ENCODE data around the gene RPP25. TPM values are rescaled to one million over a fixed set of nuclear protein-coding genes. Genes with fewer than 3 reads are reported as not detected.
"Not testable (repeated sequence)": the region's sequence is repeated elsewhere in the genome, so short reads cannot be mapped to it uniquely, and the experiment has no call there.

The RPP25 gene
- total RNA-seq, 4 donors from 2014 or later = 7.4 to 15.3 (median 9.5) TPM

DNA sequence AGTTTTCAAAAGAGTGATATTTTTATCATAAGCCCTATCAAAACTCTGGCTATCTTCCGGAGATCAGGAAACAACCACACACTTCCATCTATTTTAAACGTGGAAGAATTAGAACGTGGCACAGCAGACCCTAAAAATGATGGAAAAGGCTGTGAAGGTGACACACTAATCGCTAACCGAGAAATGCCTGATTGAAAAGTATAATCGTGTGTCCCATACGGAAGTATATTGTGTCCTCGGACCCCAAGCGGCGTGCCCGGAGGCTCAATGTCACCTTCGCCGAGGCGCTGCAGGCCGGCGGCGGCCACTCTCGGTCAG lies 19.3 kb downstream of the RPP25 start:
- DNase-seq = no peak
- Histone ChIP-seq H3K27me3 (no peaks in the 10 kb centered on the region), H3K4me1 (peaks cover 0 to 48% (median 4%) of the 10 kb centered on the region in 4 donors), H3K27ac (peak overlapping the region; percentile 84 to 99 (median 97)), H3K36me3 (no peaks in the 10 kb centered on the region), H3K9me3 (no peaks in the 10 kb centered on the region), H3K4me3 (peak overlapping the region; percentile 63 to 99 (median 78))
- TF ChIP-seq, protein P1, sequence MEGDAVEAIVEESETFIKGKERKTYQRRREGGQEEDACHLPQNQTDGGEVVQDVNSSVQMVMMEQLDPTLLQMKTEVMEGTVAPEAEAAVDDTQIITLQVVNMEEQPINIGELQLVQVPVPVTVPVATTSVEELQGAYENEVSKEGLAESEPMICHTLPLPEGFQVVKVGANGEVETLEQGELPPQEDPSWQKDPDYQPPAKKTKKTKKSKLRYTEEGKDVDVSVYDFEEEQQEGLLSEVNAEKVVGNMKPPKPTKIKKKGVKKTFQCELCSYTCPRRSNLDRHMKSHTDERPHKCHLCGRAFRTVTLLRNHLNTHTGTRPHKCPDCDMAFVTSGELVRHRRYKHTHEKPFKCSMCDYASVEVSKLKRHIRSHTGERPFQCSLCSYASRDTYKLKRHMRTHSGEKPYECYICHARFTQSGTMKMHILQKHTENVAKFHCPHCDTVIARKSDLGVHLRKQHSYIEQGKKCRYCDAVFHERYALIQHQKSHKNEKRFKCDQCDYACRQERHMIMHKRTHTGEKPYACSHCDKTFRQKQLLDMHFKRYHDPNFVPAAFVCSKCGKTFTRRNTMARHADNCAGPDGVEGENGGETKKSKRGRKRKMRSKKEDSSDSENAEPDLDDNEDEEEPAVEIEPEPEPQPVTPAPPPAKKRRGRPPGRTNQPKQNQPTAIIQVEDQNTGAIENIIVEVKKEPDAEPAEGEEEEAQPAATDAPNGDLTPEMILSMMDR (IDR thresholded peaks at IDR 0.05) = no peak
- TF ChIP-seq POLR2A (IDR thresholded peaks at IDR 0.05) = no peak

DNA sequence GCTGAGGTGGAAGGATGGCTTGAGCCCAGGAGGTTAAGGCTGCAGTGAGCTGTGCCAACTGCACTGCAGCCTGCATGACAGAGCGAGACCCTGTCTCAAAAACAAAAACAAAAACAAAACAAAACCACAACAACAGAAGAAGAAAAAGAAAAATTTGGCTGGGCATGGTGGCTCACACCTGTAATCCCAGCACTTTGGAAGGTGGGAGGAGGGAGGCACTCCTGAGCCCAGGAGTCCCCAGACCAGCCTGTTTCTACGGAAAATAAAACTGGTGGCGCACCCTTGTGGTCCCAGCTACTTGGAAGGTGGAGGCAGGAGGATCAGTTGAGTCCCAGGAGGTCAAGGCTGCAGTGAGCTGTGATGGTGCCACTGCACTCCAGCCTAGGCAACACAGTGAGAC lies 21.4 kb downstream of the RPP25 start:
- H3K36me3 ChIP-seq = peaks cover 0 to 10% (median 0%) of the 10 kb centered on the region in 3 donors
- not testable (repeated sequence) for DNase-seq, H3K9me3 ChIP-seq, H3K27ac ChIP-seq, H3K27me3 ChIP-seq
- H3K4me1 ChIP-seq = peaks cover 0 to 55% (median 4%) of the 10 kb centered on the region in 4 donors
- peak overlapping the region in 1 of 4 donors; percentile 11 for H3K4me3 ChIP-seq

DNA sequence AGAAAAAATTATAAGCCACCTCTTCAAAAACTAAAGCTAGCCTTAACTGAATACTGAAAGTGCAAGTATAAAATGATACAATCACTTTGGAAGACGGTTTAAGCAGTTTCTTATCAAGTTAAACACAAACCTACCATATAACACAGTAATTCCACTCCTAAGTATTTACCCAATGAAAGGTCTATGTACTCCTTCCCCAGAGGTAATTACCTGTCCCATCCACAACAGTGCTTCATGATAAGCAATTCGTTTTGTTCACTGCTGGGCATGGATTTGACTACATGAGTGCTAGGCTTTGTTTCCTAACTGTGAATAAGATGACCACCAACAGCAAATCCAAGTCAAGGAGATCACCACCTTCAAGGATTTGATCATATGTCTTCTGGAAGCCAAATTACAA lies 23.0 kb downstream of the RPP25 start:
- Histone ChIP-seq H3K9me3 (no peaks in the 10 kb centered on the region), H3K27ac (peak overlapping the region in 1 of 4 donors; percentile 62), H3K4me1 (peaks cover 0 to 53% (median 4%) of the 10 kb centered on the region in 4 donors), H3K27me3 (no peaks in the 10 kb centered on the region), H3K36me3 (peaks cover 0 to 26% (median 0%) of the 10 kb centered on the region in 3 donors), H3K4me3 (peak overlapping the region in 2 of 4 donors; percentile 9 to 11)
- no peak for DNase-seq
- TF ChIP-seq, protein P1 (IDR thresholded peaks at IDR 0.05) = peak in 2 of 6 experiments; percentile 8 to 24
- no peak for TF ChIP-seq POLR2A (IDR thresholded peaks at IDR 0.05)

DNA sequence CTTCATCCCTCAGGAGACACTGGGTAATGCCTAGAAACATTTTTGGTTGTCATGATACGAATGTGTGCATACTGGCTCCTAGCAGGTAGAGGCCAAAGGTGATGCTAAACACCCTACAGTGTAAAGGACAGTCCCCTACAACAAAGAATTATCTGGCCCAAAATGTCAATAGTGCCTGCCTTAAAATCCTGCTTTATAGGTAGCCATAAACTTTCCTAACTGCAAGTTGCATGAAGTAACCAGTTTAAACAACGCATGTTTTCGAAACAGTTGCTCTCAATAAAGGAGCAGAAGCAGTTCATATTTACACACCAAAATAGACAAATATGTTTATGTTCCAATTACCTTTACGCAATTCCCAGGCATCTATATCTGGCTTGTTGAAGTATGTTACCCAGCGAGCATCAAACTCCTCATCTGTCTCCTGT lies 27.8 kb downstream of the RPP25 start:
- H3K36me3 ChIP-seq = peaks cover 0 to 73% (median 0%) of the 10 kb centered on the region in 3 donors
- TF ChIP-seq, protein P1 (IDR thresholded peaks at IDR 0.05) = no peak
- no peak for TF ChIP-seq POLR2A (IDR thresholded peaks at IDR 0.05)
- no peaks in the 10 kb centered on the region for H3K9me3 ChIP-seq
- H3K27me3 ChIP-seq = no peaks in the 10 kb centered on the region
- H3K4me1 ChIP-seq = peaks cover 0 to 21% (median 0%) of the 10 kb centered on the region in 4 donors
- no peak for DNase-seq
- H3K4me3 ChIP-seq = no peak overlapping the region
- H3K27ac ChIP-seq = no peak overlapping the region

DNA sequence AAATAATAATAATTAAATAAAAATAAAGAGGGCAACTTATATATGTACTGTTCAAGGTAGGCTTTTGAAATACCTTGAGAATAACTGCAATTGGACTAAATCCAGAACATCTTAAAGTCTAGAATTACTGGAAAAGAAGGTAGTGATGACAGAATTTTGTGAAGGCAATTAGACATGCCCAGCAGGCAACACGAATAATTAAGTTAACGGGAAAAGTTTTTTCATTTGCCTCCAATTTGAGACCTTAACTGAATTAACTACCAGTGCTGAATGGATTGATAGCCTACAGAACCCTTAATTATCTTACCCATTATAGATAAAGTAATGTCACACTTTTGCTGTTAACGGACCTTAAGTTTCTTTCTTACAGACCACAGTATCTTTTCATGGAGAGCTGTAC lies 32.0 kb downstream of the RPP25 start:
- H3K36me3 ChIP-seq = peaks cover 0 to 99% (median 0%) of the 10 kb centered on the region in 3 donors
- TF ChIP-seq POLR2A (IDR thresholded peaks at IDR 0.05) = no peak
- TF ChIP-seq, protein P1 (IDR thresholded peaks at IDR 0.05) = no peak
- H3K27me3 ChIP-seq = no peaks in the 10 kb centered on the region
- H3K27ac ChIP-seq = no peak overlapping the region
- H3K9me3 ChIP-seq = no peaks in the 10 kb centered on the region
- no peaks in the 10 kb centered on the region for H3K4me1 ChIP-seq
- H3K4me3 ChIP-seq = no peak overlapping the region
- DNase-seq = no peak

DNA sequence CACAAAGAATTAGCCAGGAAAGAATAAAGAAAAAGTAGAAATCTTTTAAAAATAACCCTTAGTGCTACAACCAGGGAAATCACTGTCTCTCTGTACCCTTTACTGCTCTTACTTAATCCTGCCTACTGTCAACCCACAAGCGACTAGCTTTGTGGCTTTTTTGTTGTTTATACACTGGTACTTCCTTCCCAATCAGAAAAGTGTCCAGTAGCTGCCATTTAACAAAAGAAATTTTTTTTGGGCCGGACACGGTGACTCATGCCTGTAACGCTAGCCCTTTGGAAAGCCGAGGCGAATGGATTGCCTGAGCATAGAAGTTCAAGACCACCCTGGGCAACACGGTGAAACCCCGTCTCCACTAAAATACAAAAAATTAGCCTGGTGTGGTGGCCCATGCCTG lies 36.1 kb downstream of the RPP25 start:
- no peak for TF ChIP-seq POLR2A (IDR thresholded peaks at IDR 0.05)
- TF ChIP-seq, protein P1 (IDR thresholded peaks at IDR 0.05) = no peak
- no peak overlapping the region for H3K4me3 ChIP-seq
- H3K9me3 ChIP-seq = no peaks in the 10 kb centered on the region
- no peak for DNase-seq
- H3K27ac ChIP-seq = no peak overlapping the region
- no peaks in the 10 kb centered on the region for H3K27me3 ChIP-seq
- H3K4me1 ChIP-seq = no peaks in the 10 kb centered on the region
- H3K36me3 ChIP-seq = peaks cover 0 to 100% (median 5%) of the 10 kb centered on the region in 3 donors

Measured in Peyer's patch (tissue), 4 donors.